ENCODE data around the gene KLHL14. TPM values are rescaled to one million over a fixed set of nuclear protein-coding genes. Genes with fewer than 3 reads are reported as not detected.

KLHL14 gene
- total RNA-seq (2022): 0.07 TPM in 1 of 2 replicates, not detected in the other
- Bru-seq, nascent RNA: percentile 11 among the genes with signal in this experiment
- percentile 2 among the genes with signal in this experiment for BruChase-seq, experiment 1, labeled RNA remaining after a 6-hour chase
- BruChase-seq, experiment 2, labeled RNA remaining after a 2-hour chase: percentile 6 among the genes with signal in this experiment
- long read RNA-seq: 0 reads

- Mint-ChIP-seq H3K9me3 (ENCODE audit: low read depth, unreplicated experiment) (no peaks in the 10 kb centered on the region), H3K4me3 (ENCODE audit: low read depth, unreplicated experiment) (peak within 1 kb of the TSS; percentile 78), H3K27me3 (ENCODE audit: unreplicated experiment) (peaks cover 31% of the 10 kb centered on the region), H3K36me3 (ENCODE audit: insufficient read depth, unreplicated experiment) (peaks cover 14% of the 10 kb centered on the region), H3K4me1 (ENCODE audit: low read depth, unreplicated experiment) (no peaks in the 10 kb centered on the region), H3K27ac (ENCODE audit: unreplicated experiment) (no peak within 1 kb of the TSS)
- CTCF ChIA-PET: interaction anchor here (0.6 kb wide), 1 partner anchor 11 kb away, joined by 4 read pairs; no protein-coding TSS in a partner anchor
- DNase-seq: no peak
- no TSS peak for BruUV-seq (replicated peaks)
- TF ChIP-seq CTCF (IDR thresholded peaks at IDR 0.05; ENCODE audit: unreplicated experiment): no peak
- intact Hi-C loops (cut with micrococcal nuclease; ENCODE audit: unreplicated experiment): no loop called here
Measured at GRCh38 chr18:32772581-32773381, at the start of gene KLHL14. KLHL14 (minus strand) TSS chr18:32773023; CDS start chr18:32770591, 2,432 bp downstream.

GRCh38 chr18:32822197-32822596 lies 49.4 kb upstream of the KLHL14 start:
- Mint-ChIP-seq H3K4me1 (ENCODE audit: low read depth, unreplicated experiment) (no peaks in the 10 kb centered on the region), H3K4me3 (ENCODE audit: low read depth, unreplicated experiment) (no peak overlapping the region), H3K9me3 (ENCODE audit: low read depth, unreplicated experiment) (no peaks in the 10 kb centered on the region), H3K27ac (ENCODE audit: unreplicated experiment) (no peak overlapping the region), H3K36me3 (ENCODE audit: insufficient read depth, unreplicated experiment) (no peaks in the 10 kb centered on the region), H3K27me3 (ENCODE audit: unreplicated experiment) (peaks cover 12% of the 10 kb centered on the region)
- intact Hi-C loops (cut with micrococcal nuclease; ENCODE audit: unreplicated experiment): no loop called here
- no peak for TF ChIP-seq CTCF (IDR thresholded peaks at IDR 0.05; ENCODE audit: unreplicated experiment)
- no TSS peak for BruUV-seq (replicated peaks)
- DNase-seq: no peak
- CTCF ChIA-PET: no interaction called here

GRCh38 chr18:32815881-32816280 lies 43.1 kb upstream of the KLHL14 start:
- no peak overlapping the region for H3K4me3 Mint-ChIP-seq (ENCODE audit: low read depth, unreplicated experiment)
- peaks cover 17% of the 10 kb centered on the region for H3K27me3 Mint-ChIP-seq (ENCODE audit: unreplicated experiment)
- peaks cover 8% of the 10 kb centered on the region for H3K4me1 Mint-ChIP-seq (ENCODE audit: low read depth, unreplicated experiment)
- no peak for DNase-seq
- CTCF ChIA-PET: interaction anchor here (0.6 kb wide), 1 partner anchor 1978 kb away, joined by 3 read pairs; no protein-coding TSS in a partner anchor
- peaks cover 2% of the 10 kb centered on the region for H3K9me3 Mint-ChIP-seq (ENCODE audit: low read depth, unreplicated experiment)
- TF ChIP-seq CTCF (IDR thresholded peaks at IDR 0.05; ENCODE audit: unreplicated experiment): no peak
- H3K36me3 Mint-ChIP-seq (ENCODE audit: insufficient read depth, unreplicated experiment): no peaks in the 10 kb centered on the region
- intact Hi-C loops (cut with micrococcal nuclease; ENCODE audit: unreplicated experiment): no loop called here
- H3K27ac Mint-ChIP-seq (ENCODE audit: unreplicated experiment): no peak overlapping the region
- no TSS peak for BruUV-seq (replicated peaks)

- intact Hi-C loops (cut with micrococcal nuclease; ENCODE audit: unreplicated experiment): no loop called here
- no peak overlapping the region for H3K4me3 Mint-ChIP-seq (ENCODE audit: low read depth, unreplicated experiment)
- BruUV-seq (replicated peaks): no TSS peak
- no peak for DNase-seq
- no peak overlapping the region for H3K27ac Mint-ChIP-seq (ENCODE audit: unreplicated experiment)
- H3K36me3 Mint-ChIP-seq (ENCODE audit: insufficient read depth, unreplicated experiment): no peaks in the 10 kb centered on the region
- peaks cover 2% of the 10 kb centered on the region for H3K9me3 Mint-ChIP-seq (ENCODE audit: low read depth, unreplicated experiment)
- peaks cover 8% of the 10 kb centered on the region for H3K4me1 Mint-ChIP-seq (ENCODE audit: low read depth, unreplicated experiment)
- H3K27me3 Mint-ChIP-seq (ENCODE audit: unreplicated experiment): peaks cover 40% of the 10 kb centered on the region
- no peak for TF ChIP-seq CTCF (IDR thresholded peaks at IDR 0.05; ENCODE audit: unreplicated experiment)
- CTCF ChIA-PET: no interaction called here
Measured at GRCh38 chr18:32812342-32812741, 39.5 kb upstream of the KLHL14 start.
